Middle frontal gyrus (tissue), 1 donor: Measurements from ENCODE around the gene SPEF1.

Experiments
- DNase-seq: peaks from one replicate; pipeline ENCODE4 v3.0.0-alpha.2; 2015; ENCODE audit warnings: low spot score; ENCODE audit errors: extremely low spot score

Gene SPEF1

GRCh38 chr20:3749689-3750531, 31.3 kb downstream of the SPEF1 start:
- DNase-seq = no peak

DNA sequence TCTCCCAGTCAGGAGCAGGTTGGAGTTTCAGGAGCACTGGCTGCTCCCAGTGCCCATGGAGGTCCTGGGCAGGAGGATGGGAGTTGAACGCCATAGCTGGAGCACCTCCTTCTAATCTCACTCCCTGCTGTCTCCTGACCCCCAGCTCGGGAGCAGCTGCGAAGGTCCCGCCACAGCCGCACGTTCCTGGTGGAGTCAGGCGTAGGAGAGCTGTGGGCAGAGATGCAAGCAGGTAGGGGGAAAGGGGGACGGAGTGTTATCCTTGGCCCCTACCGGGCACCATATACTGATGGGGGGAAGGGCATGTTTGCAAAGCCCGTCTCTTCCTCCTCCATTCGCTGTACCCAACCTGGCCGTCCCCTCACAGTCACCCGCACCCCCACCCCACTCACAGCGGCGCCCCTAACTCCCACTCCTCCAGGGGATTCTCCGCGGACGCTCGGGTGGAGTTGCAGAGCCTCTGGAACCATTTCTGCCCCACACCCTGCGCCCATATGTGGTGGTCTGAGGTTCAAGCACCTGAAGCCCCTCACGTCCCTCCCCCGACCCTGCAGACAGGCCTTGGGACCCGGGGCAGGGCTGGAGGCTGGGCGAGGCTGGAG, 32.1 kb downstream of the SPEF1 start:
- DNase-seq = no peak

- DNase-seq = no peak
Measured at GRCh38 chr20:3748073-3748472, 33.2 kb downstream of the SPEF1 start.

DNA sequence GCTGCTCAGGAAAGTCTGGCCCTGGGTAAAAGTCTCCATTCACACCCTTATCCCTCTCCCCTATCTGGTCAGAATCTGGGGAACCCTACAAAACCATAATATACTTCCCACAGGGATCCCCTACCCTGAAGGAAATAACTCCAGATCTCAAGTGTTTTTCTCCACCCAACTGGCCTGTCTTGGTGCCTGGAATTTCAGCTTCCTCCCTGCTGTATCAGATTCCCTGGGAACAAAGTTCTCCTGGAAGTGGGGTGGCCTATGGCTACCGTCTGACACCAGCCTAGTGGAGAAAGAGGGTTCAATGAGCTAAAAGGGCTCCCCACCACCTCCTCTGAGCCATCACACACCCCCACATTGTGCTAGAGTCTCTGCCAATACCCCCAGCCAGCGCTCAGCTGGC, 33.8 kb downstream of the SPEF1 start:
- no peak for DNase-seq

DNA sequence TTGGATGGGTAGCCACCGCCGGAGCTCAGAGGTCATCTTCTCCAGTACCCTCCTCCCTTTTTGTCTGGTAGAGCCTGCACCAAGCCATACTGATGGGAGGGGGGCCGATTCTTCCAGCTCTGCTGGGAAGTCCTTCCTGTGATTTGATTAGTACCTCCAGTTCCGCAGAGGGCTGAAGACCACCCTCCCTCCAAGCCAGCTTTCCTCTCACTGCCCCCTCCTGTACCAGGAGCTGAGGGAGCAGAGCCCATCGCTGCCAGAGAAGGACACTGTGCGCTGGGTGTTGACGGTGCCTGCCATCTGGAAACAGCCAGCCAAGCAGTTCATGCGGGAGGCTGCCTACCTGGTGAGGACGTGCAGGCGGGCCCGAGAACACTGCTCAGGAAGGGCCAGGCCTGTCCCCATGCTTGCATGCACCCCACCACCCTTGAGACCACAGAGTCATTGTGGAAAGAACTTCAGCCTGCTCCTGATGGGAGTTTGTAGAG, 35.5 kb downstream of the SPEF1 start:
- no peak for DNase-seq

DNA sequence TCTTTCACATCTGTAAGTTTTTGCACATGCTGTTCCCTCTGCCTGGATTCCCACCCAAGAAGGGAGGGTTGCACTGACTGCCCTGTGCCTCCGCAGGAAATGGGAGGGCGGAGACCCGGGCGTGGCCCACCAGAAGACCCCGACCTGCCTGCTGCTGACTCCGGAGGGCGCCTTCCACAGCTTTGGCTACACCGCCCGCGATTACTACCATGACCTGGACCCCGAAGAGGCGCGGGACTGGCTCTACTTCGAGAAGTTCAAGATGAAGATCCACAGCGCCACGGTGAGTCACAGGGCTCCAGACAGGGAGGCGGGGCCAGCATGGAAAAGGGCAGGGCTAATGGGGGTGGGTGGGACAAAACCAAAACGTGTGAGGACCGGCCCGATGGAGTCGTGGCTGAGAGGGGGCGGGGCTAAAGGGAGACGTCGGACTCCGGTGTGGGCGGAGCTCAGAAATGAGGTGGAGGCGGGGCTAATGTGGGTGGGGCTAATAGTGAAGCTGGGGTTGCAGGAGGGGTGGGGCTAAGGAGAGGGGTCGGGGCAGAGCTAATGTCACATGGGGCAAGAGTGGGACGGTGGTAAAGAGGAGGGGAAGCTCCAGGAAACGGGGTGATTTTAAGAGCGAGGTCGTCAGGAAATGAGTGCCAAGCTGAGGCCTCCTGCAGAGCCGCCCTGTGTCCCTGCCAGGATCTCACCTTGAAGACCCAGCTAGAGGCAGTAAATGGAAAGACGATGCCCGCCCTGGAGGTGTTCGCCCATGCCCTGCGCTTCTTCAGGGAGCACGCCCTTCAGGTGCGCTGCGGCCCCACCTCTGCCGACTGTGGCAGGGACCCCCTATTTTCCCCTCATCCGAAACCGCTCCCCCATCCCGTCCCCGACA, 36.2 kb downstream of the SPEF1 start:
- DNase-seq = no peak

DNA sequence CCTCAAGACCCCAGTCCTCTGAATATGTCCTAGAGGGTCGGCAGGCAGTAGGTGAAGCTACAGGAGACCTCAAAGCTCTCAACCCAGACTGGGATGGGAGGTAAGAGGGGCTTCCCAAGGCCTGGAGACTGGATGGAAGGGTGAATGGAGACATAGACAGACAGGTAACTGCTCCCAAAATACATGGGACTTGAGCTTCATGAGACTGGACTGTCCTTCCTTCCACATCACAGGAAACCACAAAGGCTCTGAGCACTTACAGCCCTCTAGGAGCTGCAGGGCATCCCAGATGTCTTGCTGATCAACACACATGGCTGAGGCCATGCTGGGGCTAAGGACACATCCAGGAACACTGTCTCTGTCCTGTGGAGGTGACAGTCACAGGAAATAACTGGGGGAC, 37.2 kb downstream of the SPEF1 start:
- no peak for DNase-seq

DNA sequence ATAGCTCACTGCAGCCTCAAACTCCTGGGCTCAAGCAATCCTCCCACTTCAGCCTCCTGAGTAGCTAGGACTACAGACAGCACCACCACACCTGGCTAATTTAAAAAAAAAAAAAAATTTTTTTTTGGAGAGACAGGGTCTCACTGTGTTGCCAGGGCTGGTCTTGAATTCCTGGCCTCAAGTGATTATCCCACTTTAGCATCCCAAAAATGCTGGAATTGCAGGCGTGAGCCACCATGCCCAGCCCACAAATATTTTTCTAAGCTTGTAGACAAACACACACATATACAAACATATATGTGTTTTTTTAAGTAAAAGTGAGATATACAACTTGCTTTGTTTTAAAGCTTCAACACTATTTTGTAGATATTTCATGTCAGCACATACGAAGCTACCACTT, 38.0 kb downstream of the SPEF1 start:
- DNase-seq = no peak

- DNase-seq = no peak
Measured at GRCh38 chr20:3741836-3742458, 39.3 kb downstream of the SPEF1 start.

- DNase-seq = no peak
Measured at GRCh38 chr20:3740615-3741301, 40.5 kb downstream of the SPEF1 start.

DNA sequence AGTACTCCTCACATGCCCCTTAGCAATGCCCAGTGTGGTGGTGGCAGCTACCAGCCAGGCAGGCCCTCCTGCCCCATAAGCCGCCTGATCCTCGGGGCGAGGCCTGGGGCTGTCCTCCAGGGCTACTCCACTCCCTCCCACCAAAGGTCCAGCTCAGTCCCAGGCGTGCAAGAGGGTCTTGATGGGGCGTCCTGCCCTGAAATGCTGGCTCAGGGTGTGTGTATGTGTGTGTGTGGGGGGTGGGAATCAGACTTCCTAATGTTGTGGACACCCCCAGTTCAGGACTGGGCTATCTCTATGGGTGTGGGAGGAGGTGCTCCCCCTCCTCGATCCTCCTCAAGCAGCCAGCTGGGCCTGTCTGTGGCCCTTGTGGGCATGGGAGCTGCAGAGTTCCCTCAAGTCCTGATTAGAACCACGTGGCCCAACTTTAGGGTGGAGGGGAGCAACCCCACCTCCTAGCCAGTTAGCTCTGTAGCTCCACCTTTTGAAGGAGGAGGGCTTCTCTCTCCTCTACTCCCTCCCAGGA, 41.3 kb downstream of the SPEF1 start:
- no peak for DNase-seq

DNA sequence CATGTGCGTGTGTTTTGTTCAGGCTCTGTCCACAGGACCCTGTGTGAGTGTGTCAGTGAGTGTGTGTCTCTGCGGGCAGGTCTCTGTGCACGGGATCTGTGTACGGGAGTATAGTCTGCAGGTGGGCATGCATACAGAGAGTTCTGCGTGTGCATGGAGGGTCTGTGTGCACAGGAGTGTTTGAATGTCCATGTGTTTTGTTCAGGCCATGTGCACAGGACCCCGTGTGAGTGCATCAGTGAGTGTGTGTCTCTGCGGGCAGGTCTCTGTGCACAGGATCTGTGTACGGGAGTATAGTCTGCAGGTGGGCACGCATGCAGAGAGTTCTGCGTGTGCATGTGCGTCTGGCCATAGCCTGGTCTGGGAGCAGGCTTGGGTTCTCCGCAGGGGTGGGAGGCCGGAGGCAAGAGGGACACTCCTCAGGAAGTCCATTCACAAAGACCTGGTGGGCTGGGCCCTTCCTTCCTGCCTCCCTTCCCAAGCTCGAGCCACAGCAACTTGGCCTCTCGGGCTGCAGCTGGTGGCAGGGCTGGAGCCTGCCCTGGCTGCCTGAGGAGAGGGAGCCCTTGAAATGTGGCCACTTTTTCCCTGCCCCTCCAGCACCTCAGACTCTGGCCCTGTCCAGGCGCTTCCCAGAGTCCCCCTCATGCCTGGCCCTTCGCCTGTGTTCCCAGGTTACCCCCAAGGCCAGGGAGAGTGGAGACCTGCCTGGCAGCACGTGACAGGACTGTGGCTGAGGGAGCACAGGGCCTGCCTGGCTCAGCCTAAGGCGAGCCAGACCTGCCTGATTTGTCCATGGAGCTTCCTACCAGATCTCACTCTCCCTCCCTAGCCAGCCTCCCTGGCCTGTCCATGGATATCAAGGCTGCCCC, 42.0 kb downstream of the SPEF1 start:
- DNase-seq = no peak

DNA sequence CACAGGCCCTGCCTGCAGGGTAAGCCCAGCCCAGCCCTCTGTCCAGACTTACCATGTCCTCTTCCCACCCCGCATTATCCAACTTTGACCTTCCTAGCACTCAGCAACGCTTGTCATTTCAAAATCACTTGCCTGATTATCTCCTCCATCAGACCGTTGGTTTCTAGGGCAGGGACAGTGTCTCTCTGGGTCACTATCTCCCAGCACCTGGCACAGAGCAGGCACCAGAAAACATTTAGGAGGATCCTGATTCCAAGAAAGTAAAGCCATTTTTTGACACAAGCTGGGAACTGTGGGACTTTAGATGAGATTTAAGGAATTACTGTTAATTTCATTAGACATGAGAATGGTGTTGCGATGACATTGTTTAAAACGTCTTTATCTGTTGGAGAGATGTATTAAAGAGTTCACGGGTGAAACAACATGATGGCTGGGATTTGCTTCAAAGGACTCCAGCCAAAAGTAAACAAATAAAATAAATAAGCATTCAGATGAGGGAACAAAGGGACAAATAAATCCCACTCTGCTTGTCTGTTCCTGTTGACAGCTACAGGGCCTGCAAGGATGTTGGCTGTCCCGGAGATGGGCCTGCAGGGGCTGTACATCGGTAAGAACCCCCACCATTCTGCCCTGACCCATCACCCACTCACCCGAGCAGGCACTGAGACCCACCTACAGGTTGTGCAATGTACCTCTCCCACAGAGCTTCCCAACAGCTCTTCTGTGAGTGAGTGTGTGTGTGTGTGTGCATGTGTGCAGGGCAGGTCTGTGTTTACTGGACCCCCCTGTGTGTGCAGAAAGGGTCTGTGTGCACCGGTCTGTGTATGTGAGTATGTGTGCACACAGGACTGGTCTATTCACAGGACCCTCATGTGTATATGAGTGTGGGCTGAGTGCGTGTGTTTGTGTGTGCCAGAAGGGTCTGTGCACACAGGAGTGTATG, 42.9 kb downstream of the SPEF1 start:
- no peak for DNase-seq

DNA sequence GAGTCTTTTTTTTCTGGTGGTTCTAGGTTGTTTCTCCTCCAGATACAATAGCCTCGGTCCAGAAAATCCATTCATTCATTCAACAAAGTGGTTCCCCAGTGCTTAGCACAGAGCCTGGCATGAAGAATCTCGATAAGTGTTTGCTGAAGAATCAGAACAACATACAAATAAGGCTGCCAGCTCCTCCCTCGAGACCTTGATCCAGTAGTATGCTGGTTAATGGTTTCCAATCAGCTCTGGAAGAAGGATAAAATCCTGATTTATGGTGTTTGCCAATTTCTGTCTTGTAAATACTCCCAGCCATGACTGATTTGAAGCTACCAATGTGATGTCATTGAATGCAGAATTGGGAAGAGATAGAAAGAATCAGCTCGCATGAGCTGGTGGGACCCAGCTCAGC, 45.5 kb downstream of the SPEF1 start:
- no peak for DNase-seq

- no peak for DNase-seq
Measured at GRCh38 chr20:3734111-3734843, 47.0 kb downstream of the SPEF1 start.

- no peak for DNase-seq
Measured at GRCh38 chr20:3733119-3733995, 47.9 kb downstream of the SPEF1 start.
